ENCODE data around the gene OBP2A.

- TF ChIP-seq CTCF (IDR thresholded peaks at IDR 0.05) (no peak), POLR2AphosphoS5 (IDR thresholded peaks at IDR 0.05) (no peak), EP300 (IDR thresholded peaks at IDR 0.05; ENCODE audit: low read depth) (no peak), POLR2A (IDR thresholded peaks at IDR 0.05) (no peak)
Measured at GRCh38 chr9:135584371-135584770, 38.4 kb downstream of the OBP2A start.

Data from transverse colon (tissue), 4 donors.